HepG2 (cell line): ENCODE data around the gene CNNM4. TPM values are rescaled to one million over a fixed set of nuclear protein-coding genes. Genes with fewer than 3 reads are reported as not detected.

Source experiments
- CCDC6 ChIP-seq: sonication (generic); formaldehyde crosslinking; IDR thresholded peaks from 2 replicates; pipeline ENCODE4 v1.8.1; 2022; ENCODE audit warnings: mild to moderate bottlenecking, missing genetic modification reagents, moderate library complexity
- CENPT ChIP-seq: sonication (generic); formaldehyde crosslinking; IDR thresholded peaks from 2 replicates; pipeline ENCODE4 v1.8.0; 2022; ENCODE audit warnings: low read depth, mild to moderate bottlenecking, moderate library complexity, missing genetic modification reagents
- ISL2 ChIP-seq: sonication (generic); formaldehyde crosslinking; IDR thresholded peaks from 2 replicates; pipeline ENCODE4 v1.5.0; 2020; ENCODE audit warnings: missing genetic modification reagents
- MTERF4 ChIP-seq: sonication (generic); formaldehyde crosslinking; IDR thresholded peaks from 2 replicates; pipeline ENCODE4 v1.8.0; 2023; ENCODE audit warnings: mild to moderate bottlenecking, missing genetic modification reagents
- PRPF4 ChIP-seq: fragments of 200-400 bp; formaldehyde crosslinking; IDR thresholded peaks from 2 replicates; pipeline ENCODE4 v1.6.1; 2016; ENCODE audit warnings: low read length, low read depth; ENCODE audit not compliant: poor library complexity, severe bottlenecking
- ZNF10 ChIP-seq: sonication (generic); formaldehyde crosslinking; IDR thresholded peaks from 2 replicates; pipeline ENCODE4 v1.4.0; 2020; ENCODE audit warnings: mild to moderate bottlenecking, low read depth, missing genetic modification reagents, borderline replicate concordance
- ZNF260 ChIP-seq: sonication (generic); formaldehyde crosslinking; IDR thresholded peaks from 2 replicates; pipeline ENCODE4 v1.4.0; 2020; ENCODE audit warnings: missing genetic modification reagents, low read depth, mild to moderate bottlenecking, borderline replicate concordance
- ZNF670 ChIP-seq: sonication (generic); formaldehyde crosslinking; IDR thresholded peaks from 2 replicates; pipeline ENCODE4 v1.8.0; 2022; ENCODE audit warnings: mild to moderate bottlenecking, missing genetic modification reagents, borderline replicate concordance
- ZSCAN22 ChIP-seq: sonication (generic); formaldehyde crosslinking; IDR thresholded peaks from 2 replicates; pipeline ENCODE4 v1.4.0; 2020; ENCODE audit warnings: mild to moderate bottlenecking, missing genetic modification reagents
- polyA plus RNA-seq, 8 experiments: library from polyadenylated mRNA; depleted of rRNA in 3 of 8; stranded (reverse) in 7 of 8; unstranded in 1 of 8; fragments of >200 nt; fragmentation: Illumina TruSeq in 4 of 8; extraction: Trizol in 4 of 8; gene quantifications; 2 replicates each; pipeline versions ENCODE4 v1.2.1 to v1.2.3, GENCODE V29; 2011 to 2016; ENCODE audit warnings: low read depth in 4 of 8, missing spikeins in 1 of 8, mixed read lengths in 1 of 8; ENCODE audit not compliant: insufficient read depth in 1 of 8
- total RNA-seq, 5 experiments: library from RNA; depleted of rRNA; stranded (reverse); fragments of >200 nt; fragmentation: Illumina TruSeq; extraction: Trizol; gene quantifications; 2 replicates each; pipeline ENCODE4 v1.2.3, GENCODE V29; 2016; ENCODE audit warnings: low read depth in 1 of 5
- TF ChIP-seq, protein P1 (sequence below): sonication (generic); formaldehyde crosslinking; IDR thresholded peaks from 2 replicates; pipeline ENCODE4 v1.5.1; 2020; ENCODE audit warnings: mild to moderate bottlenecking, missing genetic modification reagents
- TF ChIP-seq, protein P2 (sequence below): sonication (generic); formaldehyde crosslinking; IDR thresholded peaks from 2 replicates; pipeline ENCODE4 v1.4.0; 2020; ENCODE audit warnings: mild to moderate bottlenecking, low read depth, missing genetic modification reagents
- TF ChIP-seq, protein P3 (sequence below): sonication (generic); formaldehyde crosslinking; IDR thresholded peaks from 2 replicates; pipeline ENCODE4 v1.4.0; 2020; ENCODE audit warnings: missing genetic modification reagents, mild to moderate bottlenecking, borderline replicate concordance
- TF ChIP-seq, protein P4 (sequence below): sonication (generic); formaldehyde crosslinking; IDR thresholded peaks from 2 replicates; pipeline ENCODE4 v1.4.0; 2020; ENCODE audit warnings: missing genetic modification reagents
- TF ChIP-seq, protein P5 (sequence below): sonication (generic); formaldehyde crosslinking; IDR thresholded peaks from 2 replicates; pipeline ENCODE4 v1.5.0; 2020; ENCODE audit warnings: missing genetic modification reagents

Gene CNNM4
- total and polyA plus RNA-seq, 2 of the 13 experiments (the other 11 are each of a cell fraction or from before 2014, with no cell fraction given), result 5.9 to 8.4 TPM

- TF ChIP-seq, protein P1, sequence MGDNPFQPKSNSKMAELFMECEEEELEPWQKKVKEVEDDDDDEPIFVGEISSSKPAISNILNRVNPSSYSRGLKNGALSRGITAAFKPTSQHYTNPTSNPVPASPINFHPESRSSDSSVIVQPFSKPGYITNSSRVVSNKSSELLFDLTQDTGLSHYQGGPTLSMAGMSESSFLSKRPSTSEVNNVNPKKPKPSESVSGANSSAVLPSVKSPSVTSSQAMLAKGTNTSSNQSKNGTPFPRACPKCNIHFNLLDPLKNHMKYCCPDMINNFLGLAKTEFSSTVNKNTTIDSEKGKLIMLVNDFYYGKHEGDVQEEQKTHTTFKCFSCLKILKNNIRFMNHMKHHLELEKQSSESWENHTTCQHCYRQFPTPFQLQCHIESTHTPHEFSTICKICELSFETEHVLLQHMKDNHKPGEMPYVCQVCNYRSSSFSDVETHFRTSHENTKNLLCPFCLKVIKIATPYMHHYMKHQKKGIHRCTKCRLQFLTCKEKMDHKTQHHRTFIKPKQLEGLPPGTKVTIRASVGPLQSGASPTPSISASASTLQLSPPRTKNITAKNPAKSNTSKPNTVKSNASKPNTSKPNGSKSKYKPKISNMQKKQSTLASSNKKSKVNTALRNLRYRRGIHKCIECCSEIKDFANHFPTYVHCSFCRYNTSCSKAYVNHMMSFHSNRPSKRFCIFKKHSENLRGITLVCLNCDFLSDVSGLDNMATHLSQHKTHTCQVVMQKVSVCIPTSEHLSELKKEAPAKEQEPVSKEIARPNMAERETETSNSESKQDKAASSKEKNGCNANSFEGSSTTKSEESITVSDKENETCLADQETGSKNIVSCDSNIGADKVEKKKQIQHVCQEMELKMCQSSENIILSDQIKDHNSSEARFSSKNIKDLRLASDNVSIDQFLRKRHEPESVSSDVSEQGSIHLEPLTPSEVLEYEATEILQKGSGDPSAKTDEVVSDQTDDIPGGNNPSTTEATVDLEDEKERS, result no peak
- no peak for TF ChIP-seq CENPT (CRISPR knock-in tag)
- TF ChIP-seq, protein P2, sequence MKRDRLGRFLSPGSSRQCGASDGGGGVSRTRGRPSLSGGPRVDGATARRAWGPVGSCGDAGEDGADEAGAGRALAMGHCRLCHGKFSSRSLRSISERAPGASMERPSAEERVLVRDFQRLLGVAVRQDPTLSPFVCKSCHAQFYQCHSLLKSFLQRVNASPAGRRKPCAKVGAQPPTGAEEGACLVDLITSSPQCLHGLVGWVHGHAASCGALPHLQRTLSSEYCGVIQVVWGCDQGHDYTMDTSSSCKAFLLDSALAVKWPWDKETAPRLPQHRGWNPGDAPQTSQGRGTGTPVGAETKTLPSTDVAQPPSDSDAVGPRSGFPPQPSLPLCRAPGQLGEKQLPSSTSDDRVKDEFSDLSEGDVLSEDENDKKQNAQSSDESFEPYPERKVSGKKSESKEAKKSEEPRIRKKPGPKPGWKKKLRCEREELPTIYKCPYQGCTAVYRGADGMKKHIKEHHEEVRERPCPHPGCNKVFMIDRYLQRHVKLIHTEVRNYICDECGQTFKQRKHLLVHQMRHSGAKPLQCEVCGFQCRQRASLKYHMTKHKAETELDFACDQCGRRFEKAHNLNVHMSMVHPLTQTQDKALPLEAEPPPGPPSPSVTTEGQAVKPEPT, result peak; percentile 100
- no peak for TF ChIP-seq ISL2
- peak; percentile 87 for TF ChIP-seq CCDC6 (CRISPR knock-in tag)
- TF ChIP-seq ZSCAN22 (CRISPR knock-in tag), result no peak
- TF ChIP-seq PRPF4, result no peak
- TF ChIP-seq ZNF10 (CRISPR knock-in tag), result no peak
- TF ChIP-seq, protein P3, sequence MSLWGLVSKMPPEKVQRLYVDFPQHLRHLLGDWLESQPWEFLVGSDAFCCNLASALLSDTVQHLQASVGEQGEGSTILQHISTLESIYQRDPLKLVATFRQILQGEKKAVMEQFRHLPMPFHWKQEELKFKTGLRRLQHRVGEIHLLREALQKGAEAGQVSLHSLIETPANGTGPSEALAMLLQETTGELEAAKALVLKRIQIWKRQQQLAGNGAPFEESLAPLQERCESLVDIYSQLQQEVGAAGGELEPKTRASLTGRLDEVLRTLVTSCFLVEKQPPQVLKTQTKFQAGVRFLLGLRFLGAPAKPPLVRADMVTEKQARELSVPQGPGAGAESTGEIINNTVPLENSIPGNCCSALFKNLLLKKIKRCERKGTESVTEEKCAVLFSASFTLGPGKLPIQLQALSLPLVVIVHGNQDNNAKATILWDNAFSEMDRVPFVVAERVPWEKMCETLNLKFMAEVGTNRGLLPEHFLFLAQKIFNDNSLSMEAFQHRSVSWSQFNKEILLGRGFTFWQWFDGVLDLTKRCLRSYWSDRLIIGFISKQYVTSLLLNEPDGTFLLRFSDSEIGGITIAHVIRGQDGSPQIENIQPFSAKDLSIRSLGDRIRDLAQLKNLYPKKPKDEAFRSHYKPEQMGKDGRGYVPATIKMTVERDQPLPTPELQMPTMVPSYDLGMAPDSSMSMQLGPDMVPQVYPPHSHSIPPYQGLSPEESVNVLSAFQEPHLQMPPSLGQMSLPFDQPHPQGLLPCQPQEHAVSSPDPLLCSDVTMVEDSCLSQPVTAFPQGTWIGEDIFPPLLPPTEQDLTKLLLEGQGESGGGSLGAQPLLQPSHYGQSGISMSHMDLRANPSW (CRISPR knock-in tag), result no peak
- TF ChIP-seq, protein P4, sequence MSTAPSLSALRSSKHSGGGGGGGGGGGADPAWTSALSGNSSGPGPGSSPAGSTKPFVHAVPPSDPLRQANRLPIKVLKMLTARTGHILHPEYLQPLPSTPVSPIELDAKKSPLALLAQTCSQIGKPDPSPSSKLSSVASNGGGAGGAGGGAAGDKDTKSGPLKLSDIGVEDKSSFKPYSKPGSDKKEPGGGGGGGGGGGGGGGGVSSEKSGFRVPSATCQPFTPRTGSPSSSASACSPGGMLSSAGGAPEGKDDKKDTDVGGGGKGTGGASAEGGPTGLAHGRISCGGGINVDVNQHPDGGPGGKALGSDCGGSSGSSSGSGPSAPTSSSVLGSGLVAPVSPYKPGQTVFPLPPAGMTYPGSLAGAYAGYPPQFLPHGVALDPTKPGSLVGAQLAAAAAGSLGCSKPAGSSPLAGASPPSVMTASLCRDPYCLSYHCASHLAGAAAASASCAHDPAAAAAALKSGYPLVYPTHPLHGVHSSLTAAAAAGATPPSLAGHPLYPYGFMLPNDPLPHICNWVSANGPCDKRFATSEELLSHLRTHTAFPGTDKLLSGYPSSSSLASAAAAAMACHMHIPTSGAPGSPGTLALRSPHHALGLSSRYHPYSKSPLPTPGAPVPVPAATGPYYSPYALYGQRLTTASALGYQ, result peak; percentile 55; the same call in 1 of the 2 replicates
- no peak for TF ChIP-seq ZNF670 (CRISPR knock-in tag)
- TF ChIP-seq MTERF4 (CRISPR knock-in tag), result no peak
- TF ChIP-seq ZNF260 (CRISPR knock-in tag), result no peak
- TF ChIP-seq, protein P5, sequence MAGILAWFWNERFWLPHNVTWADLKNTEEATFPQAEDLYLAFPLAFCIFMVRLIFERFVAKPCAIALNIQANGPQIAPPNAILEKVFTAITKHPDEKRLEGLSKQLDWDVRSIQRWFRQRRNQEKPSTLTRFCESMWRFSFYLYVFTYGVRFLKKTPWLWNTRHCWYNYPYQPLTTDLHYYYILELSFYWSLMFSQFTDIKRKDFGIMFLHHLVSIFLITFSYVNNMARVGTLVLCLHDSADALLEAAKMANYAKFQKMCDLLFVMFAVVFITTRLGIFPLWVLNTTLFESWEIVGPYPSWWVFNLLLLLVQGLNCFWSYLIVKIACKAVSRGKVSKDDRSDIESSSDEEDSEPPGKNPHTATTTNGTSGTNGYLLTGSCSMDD (CRISPR knock-in tag), result no peak
These were observed at the start of gene CNNM4 (continued) for GRCh38 chr2:96760036-96760985.
